ENCODE measurements around the gene SARS1. TPM values are rescaled to one million over a fixed set of nuclear protein-coding genes. Genes with fewer than 3 reads are reported as not detected.
"Not testable (repeated sequence)": the region's sequence is repeated elsewhere in the genome, so short reads cannot be mapped to it uniquely, and the experiment has no call there.

SARS1 gene
- total RNA-seq, 3 donors from 2014 or later (not counting 1 experiment from before 2014, with no cell fraction given): 95.6 to 122 (median 106) TPM

DNA sequence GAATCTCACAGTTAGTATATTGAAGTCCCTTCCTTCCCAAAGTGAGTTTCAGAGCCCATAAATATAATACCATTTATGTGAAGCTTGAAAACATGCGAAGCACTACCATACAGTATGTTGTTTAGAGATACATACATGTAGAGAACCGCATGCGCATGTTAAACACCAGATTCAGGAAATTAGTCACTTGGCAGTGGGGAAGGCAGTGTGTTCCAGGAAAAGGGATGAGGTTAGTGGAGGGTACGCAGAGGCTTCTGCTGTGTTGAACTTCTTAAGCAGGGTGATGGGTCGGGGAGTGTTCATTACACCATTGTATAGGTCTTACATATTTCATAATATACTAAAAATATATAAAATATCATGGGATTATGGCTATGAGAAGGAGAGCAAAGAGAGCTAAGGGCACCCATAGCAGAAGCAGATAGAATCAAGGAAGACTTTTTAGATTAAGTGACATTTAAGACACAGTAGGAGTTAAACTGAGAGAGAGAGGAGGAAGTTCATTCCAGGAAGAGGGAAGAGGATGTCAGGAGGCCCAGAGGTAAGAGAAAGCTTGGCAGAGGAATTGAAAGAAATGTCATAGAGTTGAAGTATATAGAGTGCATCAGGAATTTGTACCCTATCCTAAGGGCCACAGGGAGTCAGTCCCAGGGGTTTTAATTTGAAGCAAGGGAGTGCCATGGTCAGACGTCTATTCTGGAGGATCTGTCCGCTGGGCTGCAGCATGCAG is 43.5 kb upstream of the SARS1 start:
- Histone ChIP-seq H3K4me1 (ENCODE audit: control insufficient read depth, insufficient read depth, low read length) (peaks cover 4% of the 10 kb centered on the region), H3K27ac (ENCODE audit: low read length) (no peak overlapping the region), H3K36me3 (ENCODE audit: control insufficient read depth, insufficient read depth, low read length) (no peaks in the 10 kb centered on the region), H3K27me3 (ENCODE audit: control insufficient read depth, insufficient read depth, low read length) (no peaks in the 10 kb centered on the region), H3K4me3 (ENCODE audit: low read length) (no peak overlapping the region), H3K9me3 (ENCODE audit: control insufficient read depth, insufficient read depth, low read length) (no peaks in the 10 kb centered on the region)
- intact Hi-C loops (cut with micrococcal nuclease): no loop called here
- Mint-ChIP-seq H3K9me3 (no peaks in the 10 kb centered on the region), H3K36me3 (no peaks in the 10 kb centered on the region), H3K27me3 (ENCODE audit: low read depth in 2 of 2) (peaks cover 4 to 7% of the 10 kb centered on the region in 2 donors), H3K27ac (no peak overlapping the region), H3K4me3 (no peak overlapping the region), H3K4me1 (peaks cover 0 to 5% of the 10 kb centered on the region in 2 donors)
- TF ChIP-seq, protein P1, sequence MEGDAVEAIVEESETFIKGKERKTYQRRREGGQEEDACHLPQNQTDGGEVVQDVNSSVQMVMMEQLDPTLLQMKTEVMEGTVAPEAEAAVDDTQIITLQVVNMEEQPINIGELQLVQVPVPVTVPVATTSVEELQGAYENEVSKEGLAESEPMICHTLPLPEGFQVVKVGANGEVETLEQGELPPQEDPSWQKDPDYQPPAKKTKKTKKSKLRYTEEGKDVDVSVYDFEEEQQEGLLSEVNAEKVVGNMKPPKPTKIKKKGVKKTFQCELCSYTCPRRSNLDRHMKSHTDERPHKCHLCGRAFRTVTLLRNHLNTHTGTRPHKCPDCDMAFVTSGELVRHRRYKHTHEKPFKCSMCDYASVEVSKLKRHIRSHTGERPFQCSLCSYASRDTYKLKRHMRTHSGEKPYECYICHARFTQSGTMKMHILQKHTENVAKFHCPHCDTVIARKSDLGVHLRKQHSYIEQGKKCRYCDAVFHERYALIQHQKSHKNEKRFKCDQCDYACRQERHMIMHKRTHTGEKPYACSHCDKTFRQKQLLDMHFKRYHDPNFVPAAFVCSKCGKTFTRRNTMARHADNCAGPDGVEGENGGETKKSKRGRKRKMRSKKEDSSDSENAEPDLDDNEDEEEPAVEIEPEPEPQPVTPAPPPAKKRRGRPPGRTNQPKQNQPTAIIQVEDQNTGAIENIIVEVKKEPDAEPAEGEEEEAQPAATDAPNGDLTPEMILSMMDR (IDR thresholded peaks at IDR 0.05): no peak
- DNase-seq (no peak), ATAC-seq (no peak)
- 84% methylated on average over 5 of the region's 7 CpGs for WGBS (ENCODE audit: insufficient coverage)

DNA sequence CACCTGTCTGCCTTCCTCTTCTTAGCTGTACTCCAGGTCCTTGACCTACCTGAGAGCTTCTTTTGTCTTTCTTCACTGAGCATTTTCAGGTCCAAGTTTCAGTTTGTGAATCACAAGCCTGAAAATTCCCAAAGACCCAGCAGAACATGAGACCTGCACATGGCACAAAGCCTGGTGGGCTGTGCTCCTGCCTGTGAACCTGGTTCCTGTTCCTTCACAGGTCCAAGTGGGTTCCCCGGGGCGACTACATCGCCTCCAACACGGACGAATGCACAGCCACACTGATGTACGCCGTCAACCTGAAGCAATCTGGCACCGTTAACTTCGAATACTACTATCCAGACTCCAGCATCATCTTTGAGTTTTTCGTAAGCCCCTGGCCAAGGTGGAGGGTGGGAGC is 42.1 kb upstream of the SARS1 start:
- TF ChIP-seq, protein P1 (IDR thresholded peaks at IDR 0.05): no peak
- no peak overlapping the region for H3K27ac Mint-ChIP-seq
- no peaks in the 10 kb centered on the region for H3K36me3 ChIP-seq (ENCODE audit: control insufficient read depth, insufficient read depth, low read length)
- intact Hi-C loops (cut with micrococcal nuclease): no loop called here
- peaks cover 0 to 5% of the 10 kb centered on the region in 2 donors for H3K4me1 Mint-ChIP-seq
- ATAC-seq (no peak), DNase-seq (no peak)
- no peak overlapping the region for H3K27ac ChIP-seq (ENCODE audit: low read length)
- WGBS (ENCODE audit: insufficient coverage): 92% methylated on average over 10 of the region's 10 CpGs
- H3K27me3 ChIP-seq (ENCODE audit: control insufficient read depth, insufficient read depth, low read length): no peaks in the 10 kb centered on the region
- H3K4me3 ChIP-seq (ENCODE audit: low read length): no peak overlapping the region
- H3K36me3 Mint-ChIP-seq: no peaks in the 10 kb centered on the region
- peaks cover 4 to 7% of the 10 kb centered on the region in 2 donors for H3K27me3 Mint-ChIP-seq (ENCODE audit: low read depth in 2 of 2)
- no peaks in the 10 kb centered on the region for H3K9me3 Mint-ChIP-seq
- H3K9me3 ChIP-seq (ENCODE audit: control insufficient read depth, insufficient read depth, low read length): no peaks in the 10 kb centered on the region
- H3K4me1 ChIP-seq (ENCODE audit: control insufficient read depth, insufficient read depth, low read length): peaks cover 4% of the 10 kb centered on the region
- no peak overlapping the region for H3K4me3 Mint-ChIP-seq

DNA sequence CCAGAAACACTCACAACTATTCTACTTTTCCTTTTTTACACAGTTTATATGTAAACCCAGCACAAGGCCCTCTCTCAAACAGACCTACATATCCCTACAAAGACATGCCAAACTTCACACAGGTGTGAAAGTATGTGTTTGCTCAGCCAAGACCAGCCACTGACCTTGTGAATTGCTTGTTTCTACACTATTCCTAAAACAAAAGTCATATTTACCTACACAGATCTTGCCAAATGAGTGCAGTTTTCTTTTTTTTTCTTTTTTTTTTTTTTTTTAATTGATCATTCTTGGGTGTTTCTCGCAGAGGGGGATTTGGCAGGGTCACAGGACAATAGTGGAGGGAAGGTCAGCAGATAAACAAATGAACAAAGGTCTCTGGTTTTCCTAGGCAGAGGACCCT is 37.4 kb upstream of the SARS1 start:
- H3K9me3 ChIP-seq (ENCODE audit: control insufficient read depth, insufficient read depth, low read length); H3K27me3 ChIP-seq (ENCODE audit: control insufficient read depth, insufficient read depth, low read length); H3K27me3 Mint-ChIP-seq (ENCODE audit: low read depth in 2 of 2); H3K4me1 ChIP-seq (ENCODE audit: control insufficient read depth, insufficient read depth, low read length); H3K36me3 Mint-ChIP-seq; intact Hi-C loops (cut with micrococcal nuclease); DNase-seq; ATAC-seq; H3K27ac ChIP-seq (ENCODE audit: low read length); H3K4me1 Mint-ChIP-seq; H3K27ac Mint-ChIP-seq; H3K36me3 ChIP-seq (ENCODE audit: control insufficient read depth, insufficient read depth, low read length); H3K4me3 Mint-ChIP-seq; H3K4me3 ChIP-seq (ENCODE audit: low read length); H3K9me3 Mint-ChIP-seq: not testable (repeated sequence)
- WGBS (ENCODE audit: insufficient coverage): no CpG with 5 or more reads among the region's 1 CpG

DNA sequence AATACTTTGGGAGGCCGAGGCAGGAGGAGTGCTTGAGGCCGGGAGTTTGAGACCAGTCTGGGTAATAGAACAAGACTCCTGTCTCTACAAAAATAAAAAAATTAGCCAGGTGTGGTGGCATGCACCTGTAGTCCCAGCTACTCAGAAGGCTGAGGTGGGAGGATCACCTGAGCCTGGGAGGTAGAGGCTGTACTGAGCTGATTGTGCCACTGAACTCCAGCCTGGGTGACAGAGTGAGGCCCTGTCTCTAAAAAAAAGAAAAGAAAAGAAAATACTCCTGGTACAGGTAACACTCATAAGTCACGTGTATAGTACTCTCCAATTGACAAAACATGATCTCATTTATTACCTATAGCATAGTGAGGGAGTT is 33.0 kb upstream of the SARS1 start:
- H3K27me3 ChIP-seq (ENCODE audit: control insufficient read depth, insufficient read depth, low read length); H3K36me3 Mint-ChIP-seq; H3K4me1 Mint-ChIP-seq; H3K9me3 Mint-ChIP-seq; H3K4me1 ChIP-seq (ENCODE audit: control insufficient read depth, insufficient read depth, low read length); intact Hi-C loops (cut with micrococcal nuclease); DNase-seq; ATAC-seq; H3K4me3 ChIP-seq (ENCODE audit: low read length); H3K4me3 Mint-ChIP-seq; H3K27ac Mint-ChIP-seq; H3K27me3 Mint-ChIP-seq (ENCODE audit: low read depth in 2 of 2); H3K27ac ChIP-seq (ENCODE audit: low read length); H3K36me3 ChIP-seq (ENCODE audit: control insufficient read depth, insufficient read depth, low read length); H3K9me3 ChIP-seq (ENCODE audit: control insufficient read depth, insufficient read depth, low read length): not testable (repeated sequence)
- 96% methylated on average over 2 of the region's 3 CpGs for WGBS (ENCODE audit: insufficient coverage)

Measured in natural killer cell (primary cell).